Stimulated activated naive CD8-positive, alpha-beta T cell treated with anti-CD3 and anti-CD28 coated beads, Interleukin-15, amount 100 ng/mL, for 72 hours (primary cell): ENCODE results near the gene AP2A2.
A peak's percentile ranks its signal among the peaks of the same experiment; 100 is the strongest.

ENCODE experiments used
- ATAC-seq: fragments of 150-1000 bp; cut with Tn5 transposase; 2 replicates; pipeline ENCODE4 v1.10.0; 2021; ENCODE audit warnings: mild to moderate bottlenecking, moderate library complexity
- DNase-seq, 2 donors: peaks; one replicate each; pipeline ENCODE4 v3.0.0; 2021 to 2022
- H3K27ac Mint-ChIP-seq, 2 donors: one replicate each; pipeline ENCODE4 v1.8.0; 2022; ENCODE audit warnings: mild to moderate bottlenecking in 2 of 2, mixed read lengths in 2 of 2, moderate library complexity in 2 of 2
- H3K27me3 Mint-ChIP-seq: one replicate; pipeline ENCODE4 v1.8.0; 2022; ENCODE audit warnings: mixed read lengths
- H3K4me1 Mint-ChIP-seq: one replicate; pipeline ENCODE4 v1.8.0; 2022; ENCODE audit warnings: mild to moderate bottlenecking, mixed read lengths
- H3K4me3 Mint-ChIP-seq, 2 donors: one replicate each; pipeline ENCODE4 v1.8.0; 2022; ENCODE audit warnings: mild to moderate bottlenecking in 2 of 2, mixed read lengths in 2 of 2, moderate library complexity in 1 of 2
- H3K9me3 Mint-ChIP-seq, 2 donors: one replicate each; pipeline ENCODE4 v1.8.0; 2022; ENCODE audit warnings: mixed read lengths in 2 of 2

AP2A2 gene

GRCh38 chr11:1042626-1043562 is 117.2 kb downstream of the AP2A2 start:
- H3K27ac Mint-ChIP-seq, result no peak overlapping the region
- H3K9me3 Mint-ChIP-seq, result no peaks in the 10 kb centered on the region
- no peak overlapping the region for H3K4me3 Mint-ChIP-seq
- peaks cover 21% of the 10 kb centered on the region for H3K27me3 Mint-ChIP-seq
- ATAC-seq (no peak), DNase-seq (no peak)
- no peaks in the 10 kb centered on the region for H3K4me1 Mint-ChIP-seq

GRCh38 chr11:1043563-1044096 is 118.0 kb downstream of the AP2A2 start:
- no peak for DNase-seq
- H3K4me1 Mint-ChIP-seq, result no peaks in the 10 kb centered on the region
- H3K27ac Mint-ChIP-seq, result no peak overlapping the region
- no peaks in the 10 kb centered on the region for H3K9me3 Mint-ChIP-seq
- no peak for ATAC-seq
- peaks cover 28% of the 10 kb centered on the region for H3K27me3 Mint-ChIP-seq
- no peak overlapping the region for H3K4me3 Mint-ChIP-seq

GRCh38 chr11:1044160-1044559 is 118.5 kb downstream of the AP2A2 start:
- Mint-ChIP-seq H3K4me3 (no peak overlapping the region), H3K27me3 (peaks cover 34% of the 10 kb centered on the region), H3K9me3 (no peaks in the 10 kb centered on the region), H3K27ac (no peak overlapping the region), H3K4me1 (no peaks in the 10 kb centered on the region)
- ATAC-seq (no peak), DNase-seq (no peak)

- ATAC-seq (no peak), DNase-seq (no peak)
- Mint-ChIP-seq H3K4me3 (no peak overlapping the region), H3K4me1 (peaks cover 6% of the 10 kb centered on the region), H3K27me3 (peaks cover 52% of the 10 kb centered on the region), H3K9me3 (no peaks in the 10 kb centered on the region), H3K27ac (no peak overlapping the region)
Observed at GRCh38 chr11:1047595-1048156, 122.0 kb downstream of the AP2A2 start.

GRCh38 chr11:1048375-1049070 is 122.9 kb downstream of the AP2A2 start:
- Mint-ChIP-seq H3K27me3 (peaks cover 52% of the 10 kb centered on the region), H3K4me3 (no peak overlapping the region), H3K27ac (peak overlapping the region in 1 of 2 donors; percentile 62), H3K9me3 (no peaks in the 10 kb centered on the region), H3K4me1 (peaks cover 6% of the 10 kb centered on the region)
- ATAC-seq (no peak), DNase-seq (no peak)

GRCh38 chr11:1049071-1049405 is 123.4 kb downstream of the AP2A2 start:
- Mint-ChIP-seq H3K9me3 (no peaks in the 10 kb centered on the region), H3K27me3 (peaks cover 52% of the 10 kb centered on the region), H3K27ac (peak overlapping the region in 1 of 2 donors; percentile 62), H3K4me3 (no peak overlapping the region), H3K4me1 (peaks cover 6% of the 10 kb centered on the region)
- ATAC-seq, result no peak
- no peak for DNase-seq

- Mint-ChIP-seq H3K27me3 (peaks cover 50% of the 10 kb centered on the region), H3K27ac (peak overlapping the region in 1 of 2 donors; percentile 27), H3K9me3 (no peaks in the 10 kb centered on the region), H3K4me1 (peaks cover 6% of the 10 kb centered on the region), H3K4me3 (no peak overlapping the region)
- ATAC-seq (no peak), DNase-seq (no peak)
Observed at GRCh38 chr11:1049431-1049891, 123.8 kb downstream of the AP2A2 start.

GRCh38 chr11:1049911-1050580 is 124.4 kb downstream of the AP2A2 start:
- Mint-ChIP-seq H3K9me3 (no peaks in the 10 kb centered on the region), H3K4me1 (peaks cover 6% of the 10 kb centered on the region), H3K4me3 (no peak overlapping the region), H3K27ac (no peak overlapping the region), H3K27me3 (peaks cover 45% of the 10 kb centered on the region)
- ATAC-seq (no peak), DNase-seq (no peak)

GRCh38 chr11:1050581-1051355 is 125.1 kb downstream of the AP2A2 start:
- H3K27ac Mint-ChIP-seq, result no peak overlapping the region
- H3K4me3 Mint-ChIP-seq, result no peak overlapping the region
- H3K9me3 Mint-ChIP-seq, result no peaks in the 10 kb centered on the region
- peaks cover 6% of the 10 kb centered on the region for H3K4me1 Mint-ChIP-seq
- DNase-seq, result peak; percentile 78 to 79
- peaks cover 45% of the 10 kb centered on the region for H3K27me3 Mint-ChIP-seq
- ATAC-seq, result peak; percentile 94

- ATAC-seq (peak; percentile 11), DNase-seq (no peak)
- H3K4me3 Mint-ChIP-seq, result no peak overlapping the region
- no peak overlapping the region for H3K27ac Mint-ChIP-seq
- no peaks in the 10 kb centered on the region for H3K9me3 Mint-ChIP-seq
- peaks cover 45% of the 10 kb centered on the region for H3K27me3 Mint-ChIP-seq
- H3K4me1 Mint-ChIP-seq, result peaks cover 6% of the 10 kb centered on the region
Observed at GRCh38 chr11:1051356-1052132, 125.9 kb downstream of the AP2A2 start.

GRCh38 chr11:1052133-1053011 is 126.7 kb downstream of the AP2A2 start:
- peaks cover 43% of the 10 kb centered on the region for H3K27me3 Mint-ChIP-seq
- no peak overlapping the region for H3K4me3 Mint-ChIP-seq
- peaks cover 6% of the 10 kb centered on the region for H3K4me1 Mint-ChIP-seq
- no peak overlapping the region for H3K27ac Mint-ChIP-seq
- no peak for DNase-seq
- no peak for ATAC-seq
- H3K9me3 Mint-ChIP-seq, result no peaks in the 10 kb centered on the region

- ATAC-seq, result no peak
- H3K4me3 Mint-ChIP-seq, result no peak overlapping the region
- H3K27ac Mint-ChIP-seq, result no peak overlapping the region
- no peak for DNase-seq
- peaks cover 6% of the 10 kb centered on the region for H3K4me1 Mint-ChIP-seq
- H3K27me3 Mint-ChIP-seq, result peaks cover 40% of the 10 kb centered on the region
- no peaks in the 10 kb centered on the region for H3K9me3 Mint-ChIP-seq
Observed at GRCh38 chr11:1053121-1053901, 127.6 kb downstream of the AP2A2 start.
